Measurements from ENCODE around the gene CBLN4.

The CBLN4 gene

DNA sequence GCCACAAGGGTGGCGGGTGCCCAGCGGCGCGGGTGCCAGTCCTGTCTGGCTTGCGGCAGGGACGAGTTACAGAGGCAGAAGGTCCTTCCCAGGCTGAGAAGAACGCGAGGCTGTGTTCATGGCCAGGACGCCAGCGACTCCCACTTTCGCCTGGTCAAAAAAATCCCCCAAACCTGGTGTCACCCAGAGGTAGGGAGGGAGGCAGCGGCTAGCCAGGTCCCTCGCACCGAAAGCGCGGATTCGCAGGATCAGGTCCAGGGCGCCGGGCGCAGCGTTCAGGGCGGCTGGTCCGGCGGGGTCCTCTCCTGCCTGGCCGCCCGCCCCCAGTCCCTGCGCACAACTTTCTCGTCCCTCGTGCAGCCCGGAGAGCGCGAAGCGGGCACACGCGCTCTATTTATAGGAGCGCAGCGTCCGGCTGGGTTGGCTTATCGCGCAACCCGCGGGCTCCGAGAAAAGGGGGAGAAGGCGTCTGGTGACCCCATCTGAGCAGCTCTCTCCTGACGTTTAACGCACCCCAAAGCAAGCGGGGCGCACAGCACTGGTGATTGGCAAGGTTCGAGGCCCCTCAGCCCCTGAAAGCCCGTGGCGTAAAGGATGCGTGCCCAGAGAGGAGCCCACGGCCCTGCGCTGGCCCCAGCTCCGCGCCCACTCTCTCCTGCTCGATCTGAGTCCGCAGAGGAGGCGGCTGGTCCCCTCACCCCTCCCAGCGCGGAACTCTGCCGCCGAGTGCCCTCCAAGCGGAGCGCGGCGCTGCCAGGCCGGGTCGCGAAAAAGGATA lies 519 bp downstream of the CBLN4 start:
- TF ChIP-seq, protein P1, sequence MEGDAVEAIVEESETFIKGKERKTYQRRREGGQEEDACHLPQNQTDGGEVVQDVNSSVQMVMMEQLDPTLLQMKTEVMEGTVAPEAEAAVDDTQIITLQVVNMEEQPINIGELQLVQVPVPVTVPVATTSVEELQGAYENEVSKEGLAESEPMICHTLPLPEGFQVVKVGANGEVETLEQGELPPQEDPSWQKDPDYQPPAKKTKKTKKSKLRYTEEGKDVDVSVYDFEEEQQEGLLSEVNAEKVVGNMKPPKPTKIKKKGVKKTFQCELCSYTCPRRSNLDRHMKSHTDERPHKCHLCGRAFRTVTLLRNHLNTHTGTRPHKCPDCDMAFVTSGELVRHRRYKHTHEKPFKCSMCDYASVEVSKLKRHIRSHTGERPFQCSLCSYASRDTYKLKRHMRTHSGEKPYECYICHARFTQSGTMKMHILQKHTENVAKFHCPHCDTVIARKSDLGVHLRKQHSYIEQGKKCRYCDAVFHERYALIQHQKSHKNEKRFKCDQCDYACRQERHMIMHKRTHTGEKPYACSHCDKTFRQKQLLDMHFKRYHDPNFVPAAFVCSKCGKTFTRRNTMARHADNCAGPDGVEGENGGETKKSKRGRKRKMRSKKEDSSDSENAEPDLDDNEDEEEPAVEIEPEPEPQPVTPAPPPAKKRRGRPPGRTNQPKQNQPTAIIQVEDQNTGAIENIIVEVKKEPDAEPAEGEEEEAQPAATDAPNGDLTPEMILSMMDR (IDR thresholded peaks at IDR 0.05) = no peak

DNA sequence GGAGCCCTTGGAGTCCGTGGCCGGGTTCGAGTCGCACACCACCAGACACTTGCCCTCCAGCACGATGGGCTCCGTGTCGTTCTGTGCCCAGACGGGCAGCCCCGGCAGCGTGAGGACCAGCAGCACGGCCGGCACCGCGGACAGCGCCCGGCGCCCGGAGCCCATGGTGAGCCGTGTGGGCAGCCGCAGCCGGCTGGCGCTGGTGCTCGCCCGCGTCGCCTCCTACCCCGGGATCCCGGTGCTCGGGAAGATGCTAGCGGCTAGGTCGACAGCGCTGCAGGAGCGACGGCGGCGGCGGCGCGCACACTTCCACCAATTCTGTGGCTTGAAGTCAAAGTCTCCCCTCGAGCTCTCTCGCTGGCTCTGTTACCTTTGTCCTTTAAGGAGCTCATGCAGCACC lies 1.3 kb downstream of the CBLN4 start:
- TF ChIP-seq, protein P1 (IDR thresholded peaks at IDR 0.05) = no peak

DNA sequence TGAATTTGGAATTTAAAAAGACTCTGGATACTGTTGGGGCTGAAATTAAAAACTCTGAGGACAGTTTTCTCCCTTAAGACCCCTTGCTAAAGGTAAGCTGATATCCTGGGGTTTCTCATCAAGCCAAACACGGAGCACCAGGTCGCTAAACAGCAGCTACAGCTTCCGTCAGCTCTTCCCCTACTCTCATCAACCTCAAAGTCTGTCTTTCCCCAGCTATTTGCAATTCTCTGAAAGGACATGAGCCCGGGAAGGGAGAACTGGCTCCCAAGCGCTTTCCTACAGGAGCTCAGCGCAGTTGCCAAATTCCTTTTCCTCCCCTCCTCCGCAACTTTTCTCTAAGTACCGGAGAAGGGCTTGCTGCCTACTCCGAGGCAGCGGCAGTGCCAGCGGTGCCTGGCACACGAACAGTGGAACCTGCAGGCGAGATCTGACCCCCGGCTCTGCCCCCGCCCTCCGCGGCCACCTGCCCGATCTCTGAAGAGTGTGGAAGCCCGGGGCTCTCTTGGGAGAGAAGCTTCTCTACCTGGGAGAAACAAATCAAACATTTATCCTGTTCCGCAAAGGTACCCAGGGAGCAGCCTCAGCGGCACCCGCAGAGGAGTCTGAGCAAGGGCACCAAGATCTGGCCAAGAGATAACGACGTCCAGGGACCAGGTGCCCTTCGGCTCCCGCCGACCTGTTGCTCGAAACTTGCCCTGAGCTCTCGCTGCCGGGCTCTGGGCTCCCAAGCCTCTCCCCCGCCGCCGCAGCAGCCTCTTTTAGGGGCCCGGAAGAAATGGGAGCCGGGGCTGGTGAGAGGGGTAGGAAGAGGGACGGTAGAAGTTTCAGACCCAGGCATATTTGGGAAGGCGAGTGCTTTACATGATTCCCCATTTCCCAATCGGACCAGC lies 2.2 kb downstream of the CBLN4 start:
- TF ChIP-seq, protein P1 (IDR thresholded peaks at IDR 0.05) = no peak

DNA sequence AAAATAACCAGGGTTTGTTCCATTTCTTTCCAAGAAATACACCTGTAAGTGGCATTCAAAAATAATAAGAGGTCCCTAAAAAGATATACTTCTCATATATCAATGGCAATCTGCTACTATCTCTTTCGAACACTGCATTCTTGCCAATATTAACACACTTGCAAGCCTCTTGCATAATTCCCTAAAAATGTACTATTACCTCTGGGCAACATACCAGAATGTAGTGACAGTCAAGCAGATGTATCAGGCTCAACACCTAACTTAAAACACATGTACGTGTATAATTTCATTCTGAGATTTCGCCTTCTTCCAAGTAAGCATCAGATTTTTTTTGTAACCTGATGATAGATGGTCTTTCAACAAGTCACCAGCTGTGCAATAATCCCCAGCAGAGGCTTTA lies 3.4 kb downstream of the CBLN4 start:
- TF ChIP-seq, protein P1 (IDR thresholded peaks at IDR 0.05) = no peak

DNA sequence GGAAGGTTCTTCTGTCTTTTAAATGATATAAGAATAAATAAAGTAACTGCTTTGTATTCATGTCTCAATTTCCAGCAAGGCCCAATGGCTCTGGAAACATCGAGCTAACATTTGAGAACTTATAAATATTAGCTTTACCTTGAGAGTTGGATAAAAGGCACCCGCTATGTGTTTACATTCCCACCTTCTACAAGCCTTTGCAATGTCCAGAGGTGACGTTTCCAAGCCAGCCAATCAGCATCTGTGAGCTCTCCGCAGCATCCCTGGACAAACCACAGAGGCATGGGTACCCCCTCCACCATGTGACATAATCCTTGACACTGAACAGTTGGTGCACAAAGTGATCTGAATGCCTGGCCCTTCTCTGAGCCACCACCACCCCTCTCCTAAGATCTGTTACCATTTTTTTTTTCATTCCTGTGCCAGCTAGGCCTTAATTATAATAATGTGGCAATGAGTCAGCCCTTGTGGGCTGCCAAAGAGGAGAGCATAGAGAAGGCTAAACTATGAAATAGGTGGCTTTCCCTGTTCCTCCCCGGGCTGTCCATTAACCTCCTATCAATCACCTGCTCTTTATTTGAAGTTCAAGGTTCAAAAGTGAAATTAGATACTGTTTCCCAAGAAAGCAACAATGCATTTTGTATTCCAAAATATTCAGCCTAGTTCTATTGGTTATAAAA lies 4.1 kb downstream of the CBLN4 start:
- TF ChIP-seq, protein P1 (IDR thresholded peaks at IDR 0.05) = no peak

DNA sequence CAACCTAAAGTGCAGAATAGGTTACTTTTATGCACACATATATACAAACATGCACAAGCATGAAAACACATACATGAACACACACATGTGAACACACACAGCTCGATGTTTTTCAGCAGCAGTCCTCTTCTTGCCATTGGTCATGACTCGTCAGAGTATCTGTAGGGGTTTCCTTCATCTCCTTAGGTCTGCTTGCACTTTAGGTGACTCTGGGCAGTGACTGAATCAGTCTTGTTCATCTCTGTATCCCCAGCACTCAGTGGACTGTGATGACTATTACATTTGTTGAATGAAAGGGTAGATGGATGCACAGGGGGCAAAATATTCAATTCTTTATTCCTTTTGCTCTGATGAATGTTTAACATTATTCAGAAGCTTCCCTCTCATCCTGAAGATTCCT lies 26.8 kb downstream of the CBLN4 start:
- TF ChIP-seq, protein P1 (IDR thresholded peaks at IDR 0.05) = no peak

DNA sequence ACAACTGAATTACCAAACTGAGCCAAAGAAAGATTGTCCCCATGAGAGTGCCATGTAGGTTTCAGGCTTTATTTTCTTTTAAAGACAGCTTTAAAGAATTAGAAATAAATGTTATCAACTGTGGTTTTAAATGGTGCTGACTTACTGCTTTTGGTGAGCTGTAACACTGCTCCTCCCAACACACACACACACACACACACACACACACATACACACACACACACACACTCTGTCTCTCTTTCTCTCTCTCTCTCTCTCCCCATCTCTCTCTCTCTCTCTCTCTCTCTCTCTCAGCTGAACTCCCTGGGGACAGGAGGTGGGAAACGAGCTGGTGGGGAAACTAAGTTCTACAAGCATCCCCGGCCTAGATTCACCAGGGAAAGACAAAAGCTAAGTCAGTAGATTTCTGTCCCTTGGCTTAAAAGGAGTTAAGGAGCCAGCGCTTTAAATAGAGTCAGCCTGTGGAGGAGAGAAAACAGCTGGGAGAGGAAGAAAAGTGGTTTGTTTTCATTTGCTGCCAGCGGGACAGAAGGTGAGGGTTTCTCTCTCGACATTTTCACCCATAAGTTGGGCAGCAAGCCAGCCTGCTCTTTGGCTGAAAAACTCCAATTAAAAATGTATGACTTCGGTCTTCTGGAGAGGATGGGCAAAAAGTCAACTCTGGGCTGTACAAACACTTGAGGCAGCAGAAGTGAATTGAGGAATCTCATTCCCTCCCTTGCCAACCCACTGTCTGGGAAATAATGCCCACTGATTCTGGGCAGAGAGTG lies 27.4 kb downstream of the CBLN4 start:
- TF ChIP-seq, protein P1 (IDR thresholded peaks at IDR 0.05) = no peak

All from LNCAP (cell line).